SKM-1 (cell line): ENCODE measurements around the gene PROX1.

Experiments
- DNase-seq: peaks from one replicate; lab custom pipeline; 2025; ENCODE audit not compliant: unreplicated experiment; lab: John Stamatoyannopoulos, UW

Gene PROX1, protein sequence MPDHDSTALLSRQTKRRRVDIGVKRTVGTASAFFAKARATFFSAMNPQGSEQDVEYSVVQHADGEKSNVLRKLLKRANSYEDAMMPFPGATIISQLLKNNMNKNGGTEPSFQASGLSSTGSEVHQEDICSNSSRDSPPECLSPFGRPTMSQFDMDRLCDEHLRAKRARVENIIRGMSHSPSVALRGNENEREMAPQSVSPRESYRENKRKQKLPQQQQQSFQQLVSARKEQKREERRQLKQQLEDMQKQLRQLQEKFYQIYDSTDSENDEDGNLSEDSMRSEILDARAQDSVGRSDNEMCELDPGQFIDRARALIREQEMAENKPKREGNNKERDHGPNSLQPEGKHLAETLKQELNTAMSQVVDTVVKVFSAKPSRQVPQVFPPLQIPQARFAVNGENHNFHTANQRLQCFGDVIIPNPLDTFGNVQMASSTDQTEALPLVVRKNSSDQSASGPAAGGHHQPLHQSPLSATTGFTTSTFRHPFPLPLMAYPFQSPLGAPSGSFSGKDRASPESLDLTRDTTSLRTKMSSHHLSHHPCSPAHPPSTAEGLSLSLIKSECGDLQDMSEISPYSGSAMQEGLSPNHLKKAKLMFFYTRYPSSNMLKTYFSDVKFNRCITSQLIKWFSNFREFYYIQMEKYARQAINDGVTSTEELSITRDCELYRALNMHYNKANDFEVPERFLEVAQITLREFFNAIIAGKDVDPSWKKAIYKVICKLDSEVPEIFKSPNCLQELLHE

DNA sequence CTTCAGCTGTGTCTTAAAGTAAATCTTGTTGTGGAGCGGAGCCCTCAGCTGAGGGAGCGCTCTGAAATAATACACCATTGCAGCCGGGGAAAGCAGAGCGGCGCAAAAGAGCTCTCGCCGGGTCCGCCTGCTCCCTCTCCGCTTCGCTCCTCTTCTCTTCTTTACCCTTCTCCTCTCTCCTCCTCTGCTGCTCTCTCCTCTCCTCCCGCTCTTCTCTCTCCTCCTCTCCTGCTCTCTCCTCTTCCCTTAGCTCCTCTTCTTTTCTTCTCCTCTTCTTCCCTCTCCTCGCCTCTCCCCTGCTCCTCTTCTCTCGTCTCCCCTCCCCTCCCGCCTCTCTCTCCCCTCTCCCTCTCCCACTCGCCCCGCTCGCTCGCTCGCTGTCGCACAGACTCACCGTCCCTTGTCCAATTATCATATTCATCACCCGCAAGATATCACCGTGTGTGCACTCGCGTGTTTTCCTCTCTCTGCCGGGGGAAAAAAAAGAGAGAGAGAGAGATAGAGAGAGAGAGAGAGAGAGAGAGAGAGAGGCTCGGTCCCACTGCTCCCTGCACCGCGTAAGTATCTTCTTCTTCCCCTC is at the start of gene PROX1:
PROX1 (plus strand) TSS at position 47 of the 580 bp plus-strand sequence. CDS start 8,563 bp downstream, outside the sequence.
- DNase-seq, result peak; percentile 29

DNA sequence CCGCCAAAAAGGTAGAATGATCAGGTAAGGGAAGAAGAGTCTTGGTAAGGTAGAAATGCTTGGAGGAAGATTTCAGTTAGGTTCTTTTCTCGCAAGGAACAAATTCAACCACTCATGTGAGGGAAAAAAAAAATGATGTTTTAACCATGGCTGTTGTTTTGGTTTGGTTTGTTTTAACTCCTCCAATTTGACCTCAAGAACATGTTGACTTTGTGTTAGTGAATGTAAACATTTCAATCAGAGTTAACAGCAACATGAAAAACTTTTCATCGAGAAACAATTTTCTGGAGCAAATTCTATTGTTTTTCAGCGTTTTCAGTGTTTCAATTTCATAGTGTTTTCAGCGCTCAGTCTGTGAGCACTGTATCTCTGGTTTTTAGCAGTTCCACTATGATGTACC is 49.0 kb upstream of the PROX1 start:
- DNase-seq, result no peak

DNA sequence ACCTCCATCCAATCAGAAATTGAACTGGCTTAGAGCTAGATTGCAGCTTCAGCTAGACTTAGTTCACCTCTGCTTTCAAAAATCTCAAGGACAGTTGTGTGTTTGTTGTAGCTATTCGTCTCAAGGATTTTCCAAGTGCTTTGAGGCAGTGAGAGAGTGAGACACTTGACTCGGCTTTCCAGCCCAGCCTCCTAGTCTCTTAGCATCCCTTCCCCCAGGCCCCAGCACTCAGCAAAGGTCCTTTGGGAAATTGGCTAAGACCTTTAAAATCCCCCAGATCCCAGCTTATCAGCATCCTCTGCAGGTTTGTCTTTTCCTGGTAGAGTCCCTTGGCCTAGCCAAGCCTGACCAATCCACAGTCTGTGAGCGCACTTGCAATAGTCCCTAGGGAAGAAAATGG is 47.9 kb upstream of the PROX1 start:
- no peak for DNase-seq

DNA sequence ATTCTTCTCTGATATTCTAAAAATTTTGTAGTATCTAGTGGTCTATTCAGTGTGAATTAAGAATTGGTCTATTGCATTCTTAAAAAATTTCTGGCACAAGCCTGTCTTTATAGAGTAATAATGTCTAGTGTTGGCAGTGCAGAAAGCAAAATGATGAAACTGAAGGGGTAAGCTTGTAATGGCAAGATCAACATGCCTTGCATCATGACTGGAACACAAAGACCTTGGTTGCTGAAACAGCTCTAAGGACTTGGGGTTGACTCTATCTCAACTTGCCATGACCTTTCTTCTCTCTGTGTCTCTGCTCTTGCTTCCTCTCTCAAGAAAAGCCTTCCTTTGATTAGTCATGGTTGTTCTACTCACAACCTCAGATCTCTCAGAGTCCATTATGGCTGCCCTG is 46.8 kb upstream of the PROX1 start:
- no peak for DNase-seq

DNA sequence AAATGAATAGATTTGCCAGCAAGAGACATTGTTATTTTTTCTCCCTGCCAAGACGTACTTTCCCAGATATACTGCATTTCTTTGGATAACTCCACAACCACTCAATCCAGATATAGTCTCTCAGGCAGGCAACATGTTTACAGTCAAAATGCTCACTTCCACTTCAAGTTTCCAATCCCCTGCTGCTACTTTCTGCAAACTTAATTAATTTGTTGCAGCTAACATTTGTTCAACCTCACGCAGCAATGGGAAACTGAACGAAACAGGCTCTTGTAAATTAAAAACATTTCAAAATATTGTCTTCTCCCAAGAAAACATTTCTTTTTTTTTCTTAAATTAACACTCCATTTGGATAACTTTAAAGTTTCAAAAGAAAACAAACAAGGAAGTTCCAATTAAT is 45.7 kb upstream of the PROX1 start:
- no peak for DNase-seq

DNA sequence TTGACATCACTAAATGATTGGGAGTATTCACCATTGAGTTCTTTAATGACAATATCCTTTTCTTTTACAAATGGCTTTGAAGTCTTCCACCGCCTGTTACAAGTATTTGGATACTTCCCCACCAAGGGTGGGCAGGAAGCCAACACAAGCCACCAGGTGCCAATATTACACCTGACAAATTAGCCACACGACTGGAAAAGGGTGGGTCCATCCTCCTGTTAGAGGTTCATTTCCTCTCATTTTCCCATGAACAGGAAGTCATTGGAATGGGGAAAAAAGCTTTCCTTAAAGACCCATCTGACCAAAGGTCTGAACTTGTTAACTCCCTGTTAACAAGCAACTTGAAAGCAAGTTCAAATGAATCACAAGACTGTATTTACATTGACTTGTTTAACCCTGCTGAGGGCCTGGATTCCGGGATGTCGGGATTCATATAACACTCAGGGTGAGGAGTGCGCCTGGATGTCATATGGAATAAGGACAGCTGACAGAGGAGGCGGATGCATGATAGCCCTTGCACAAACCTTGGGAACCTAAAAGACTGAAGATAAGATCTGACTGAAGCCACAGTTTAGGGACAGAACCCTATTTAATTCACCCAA is 40.5 kb upstream of the PROX1 start:
- no peak for DNase-seq

DNA sequence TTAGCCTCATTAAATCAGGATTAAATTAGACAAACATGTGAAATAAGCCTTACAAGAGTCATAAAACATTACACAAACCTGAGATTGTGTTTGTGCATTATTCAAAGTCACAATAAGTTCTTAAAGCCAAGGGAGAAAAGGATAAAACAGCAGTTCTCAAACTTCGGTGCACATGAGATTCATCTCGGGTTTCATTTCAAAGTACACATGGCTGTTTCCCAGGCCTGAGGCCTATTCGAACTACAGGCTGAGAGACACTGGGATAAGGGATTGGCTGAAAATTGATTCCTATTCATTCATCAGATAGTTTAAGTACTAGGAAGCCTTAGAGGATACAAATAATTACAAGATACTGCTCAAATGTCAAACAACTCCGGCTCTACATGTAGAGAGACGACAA is 35.9 kb upstream of the PROX1 start:
- DNase-seq, result no peak

DNA sequence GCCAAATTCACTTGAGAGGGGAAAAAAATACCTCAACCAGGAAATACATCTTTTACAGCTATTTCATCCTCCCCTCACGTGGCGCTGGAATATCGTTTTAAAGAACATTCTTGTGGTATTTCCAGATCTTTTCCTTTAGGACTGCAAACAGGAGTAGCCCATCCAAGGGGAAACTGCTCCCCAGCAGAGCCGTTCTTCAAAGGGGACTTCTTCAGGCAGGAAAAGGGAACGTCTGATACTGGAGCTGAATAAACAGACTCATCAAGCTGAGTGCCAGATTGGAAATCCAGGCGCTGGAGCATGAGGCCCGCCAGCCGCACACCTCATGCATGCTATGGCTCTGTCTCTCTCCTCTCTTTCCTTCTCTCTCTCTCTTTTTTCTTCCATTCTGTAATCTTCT is 34.0 kb upstream of the PROX1 start:
- no peak for DNase-seq

DNA sequence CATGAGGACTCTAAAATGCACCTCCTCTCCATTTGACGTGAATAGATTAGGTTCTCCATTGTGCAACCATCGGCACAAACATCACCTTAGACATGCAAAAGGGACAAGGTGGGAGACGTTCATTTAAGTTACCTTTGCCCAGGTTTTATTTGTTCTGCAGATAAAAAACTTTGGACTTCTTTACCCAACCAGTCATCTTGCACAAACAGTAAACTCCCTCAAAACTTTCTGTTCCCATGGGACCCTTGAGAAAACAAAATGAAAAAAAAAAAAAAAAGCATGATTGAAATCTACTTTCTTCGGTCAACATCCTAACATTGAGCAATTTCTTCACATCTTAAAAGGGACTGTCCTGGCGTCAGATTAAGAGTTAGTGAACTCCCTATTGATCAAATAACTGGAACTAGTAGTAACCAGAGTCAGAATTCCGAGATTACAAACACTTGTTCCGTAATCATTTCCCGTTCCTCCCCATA is 31.4 kb upstream of the PROX1 start:
- DNase-seq, result no peak

DNA sequence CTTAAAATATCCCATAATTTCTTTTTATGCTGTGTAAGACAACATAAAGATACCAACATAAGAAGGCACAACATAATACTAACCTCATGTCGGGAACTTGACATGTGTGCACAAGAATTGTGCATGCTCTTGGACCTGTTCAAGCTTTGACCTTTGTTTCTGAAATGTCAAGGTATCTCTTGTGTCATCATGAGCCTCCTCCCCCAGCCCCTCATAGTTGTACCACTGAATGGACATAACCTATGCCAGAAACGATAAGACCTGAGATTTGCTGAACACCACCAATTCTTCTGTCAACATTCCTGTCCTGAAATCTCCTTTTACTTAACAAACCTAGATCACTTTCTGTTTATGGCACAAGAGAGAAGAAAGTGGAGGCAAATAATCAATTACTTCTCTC is 29.4 kb upstream of the PROX1 start:
- DNase-seq, result no peak

DNA sequence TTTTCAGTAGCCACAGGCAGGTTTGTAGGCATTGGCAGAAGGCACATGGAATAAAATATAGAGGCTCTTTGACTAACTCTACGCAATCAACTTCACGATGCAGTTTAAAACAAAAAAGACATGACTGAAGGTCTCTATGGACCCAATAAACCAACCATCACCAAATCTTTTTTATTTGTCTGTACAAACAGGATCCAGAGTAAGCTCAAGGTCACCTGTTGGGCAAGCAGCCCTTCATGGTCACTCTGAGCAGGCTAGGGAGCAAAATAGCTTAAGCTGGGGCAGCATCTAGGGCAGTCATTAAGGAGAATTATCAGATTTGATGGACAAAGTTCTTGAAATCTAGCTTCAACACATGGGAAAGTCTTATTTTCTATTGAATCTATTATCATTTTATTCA is 26.8 kb upstream of the PROX1 start:
- no peak for DNase-seq

DNA sequence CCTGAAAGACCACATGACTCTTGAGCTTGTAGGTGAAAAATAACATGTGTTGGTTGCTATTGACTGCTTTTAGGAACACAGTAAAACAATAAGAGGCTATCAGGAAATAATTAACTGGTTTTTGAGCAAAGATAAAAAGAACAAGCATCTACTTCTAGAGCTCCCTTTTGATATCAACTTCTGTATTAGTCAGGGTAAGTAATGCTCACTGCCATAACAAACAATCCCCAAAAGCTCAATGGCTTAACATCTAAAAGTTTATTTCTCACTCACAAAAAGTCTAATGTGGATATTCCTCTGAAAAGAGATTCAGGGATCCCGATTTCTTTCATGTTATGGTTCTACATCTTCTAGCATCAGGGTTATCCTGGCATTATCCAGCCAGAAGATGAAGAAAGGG is 25.3 kb upstream of the PROX1 start:
- DNase-seq, result no peak

DNA sequence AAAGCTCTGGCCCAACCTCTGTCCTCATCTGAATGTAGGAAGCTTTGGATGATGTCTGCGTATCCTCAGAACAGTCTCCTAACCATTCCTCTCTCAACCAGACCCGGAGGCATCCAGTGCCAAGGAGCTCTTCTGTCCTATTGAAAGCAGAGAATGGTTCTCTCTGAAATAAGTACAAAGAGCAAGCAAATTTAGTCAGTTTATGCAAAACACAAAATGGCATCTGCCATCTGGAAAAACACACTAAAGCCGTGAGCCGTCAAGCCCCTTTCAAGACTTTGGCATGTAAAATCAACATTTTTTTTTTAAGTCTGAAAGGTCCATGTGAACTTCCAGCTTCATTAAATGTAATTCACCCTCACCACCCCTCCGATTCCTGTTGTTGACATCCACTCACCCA is 21.7 kb upstream of the PROX1 start:
- no peak for DNase-seq

DNA sequence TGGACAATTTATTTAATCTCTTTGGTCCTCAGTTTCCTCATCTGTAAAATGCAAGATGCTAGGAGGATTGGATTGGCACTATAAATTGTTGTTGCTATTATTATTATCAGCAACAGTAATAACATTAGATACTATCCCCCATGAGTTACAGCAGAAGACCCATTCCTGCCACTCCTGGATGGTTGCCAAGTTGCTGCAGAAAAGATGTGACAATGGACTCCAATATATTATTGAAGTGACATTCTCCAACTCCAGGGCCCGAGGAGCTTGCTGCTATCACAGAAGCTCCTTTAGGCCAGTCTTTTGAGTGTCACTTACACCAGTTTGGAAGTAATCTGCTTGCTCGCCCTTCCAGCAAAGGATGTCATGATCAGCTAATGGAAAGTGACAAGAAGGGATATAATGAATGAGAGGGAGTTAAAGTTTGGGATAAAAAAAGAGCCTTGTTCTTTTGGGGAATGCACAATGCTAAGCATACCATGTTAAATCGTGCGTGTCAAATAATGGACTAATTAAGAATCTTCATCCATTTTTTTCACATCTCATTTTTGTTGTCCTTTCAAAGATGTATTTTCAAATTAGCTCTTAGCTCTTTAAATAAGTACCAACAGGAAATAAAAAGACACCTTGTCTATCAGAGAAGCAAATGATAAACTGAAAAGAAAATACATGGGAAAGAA is 19.5 kb upstream of the PROX1 start:
- no peak for DNase-seq

DNA sequence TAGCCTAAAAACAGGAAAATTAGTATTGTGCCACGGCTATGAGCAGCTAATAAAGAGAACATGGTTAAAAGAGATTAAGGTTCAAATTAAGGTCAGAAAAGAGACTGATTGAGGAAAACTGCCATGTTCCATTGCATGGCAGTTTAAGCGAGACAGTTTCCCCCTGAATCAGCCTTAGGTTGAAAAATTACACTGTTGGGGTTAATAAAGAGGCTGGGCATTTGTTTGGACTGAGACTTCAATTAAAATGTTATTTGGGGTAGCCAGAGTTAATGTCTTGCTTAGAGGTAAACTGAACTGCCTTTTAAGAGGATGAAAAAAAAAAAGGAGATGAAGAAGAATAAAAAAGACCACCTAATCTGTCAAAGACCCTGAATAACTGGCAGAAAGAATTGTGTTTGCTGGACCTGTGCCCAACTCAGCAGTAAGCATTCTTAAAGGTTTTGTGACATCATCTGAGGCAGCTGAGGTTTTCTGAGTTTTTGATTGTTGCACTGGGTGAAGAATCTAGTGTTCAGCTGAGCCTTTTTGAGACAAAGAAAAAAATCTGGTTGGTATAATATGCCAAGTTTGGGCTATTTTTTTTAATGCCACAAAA is 17.7 kb upstream of the PROX1 start:
- no peak for DNase-seq

DNA sequence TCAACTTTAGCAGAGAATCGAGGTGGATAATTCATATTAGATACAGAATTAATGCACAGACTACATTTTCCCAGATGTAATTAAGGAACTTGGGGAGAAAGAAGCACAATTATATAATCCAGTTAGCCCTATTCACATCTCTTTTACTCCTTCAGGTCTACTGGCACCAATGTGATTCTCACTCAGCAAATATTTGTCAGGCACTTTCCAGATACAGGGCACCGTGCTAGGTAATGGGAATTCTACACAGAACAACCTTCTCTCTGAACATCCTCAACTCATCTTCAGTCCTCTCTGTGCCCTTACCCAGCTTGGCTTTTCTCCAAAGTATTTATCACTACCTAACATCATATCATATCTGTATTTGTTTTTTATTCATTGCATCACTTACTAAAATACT is 15.6 kb upstream of the PROX1 start:
- DNase-seq, result no peak

DNA sequence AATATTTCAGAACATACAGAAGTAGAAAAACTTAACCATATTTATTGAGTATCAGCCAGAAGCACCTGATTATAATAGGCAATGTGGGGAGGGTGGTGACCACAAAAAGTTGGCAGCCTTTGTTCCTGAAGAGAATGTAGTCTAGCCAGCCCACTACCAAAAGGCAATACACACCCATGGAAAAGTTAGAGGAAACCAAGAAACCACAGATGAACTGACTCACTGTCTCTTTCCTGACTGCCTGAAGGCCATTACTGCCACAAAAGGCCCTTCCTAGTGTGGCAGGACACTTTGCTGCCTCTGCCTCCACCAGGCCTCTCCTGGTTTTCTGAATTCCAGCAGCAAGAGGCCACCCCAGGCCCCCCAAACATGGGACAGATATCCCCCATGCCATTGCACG is 14.6 kb upstream of the PROX1 start:
- no peak for DNase-seq

DNA sequence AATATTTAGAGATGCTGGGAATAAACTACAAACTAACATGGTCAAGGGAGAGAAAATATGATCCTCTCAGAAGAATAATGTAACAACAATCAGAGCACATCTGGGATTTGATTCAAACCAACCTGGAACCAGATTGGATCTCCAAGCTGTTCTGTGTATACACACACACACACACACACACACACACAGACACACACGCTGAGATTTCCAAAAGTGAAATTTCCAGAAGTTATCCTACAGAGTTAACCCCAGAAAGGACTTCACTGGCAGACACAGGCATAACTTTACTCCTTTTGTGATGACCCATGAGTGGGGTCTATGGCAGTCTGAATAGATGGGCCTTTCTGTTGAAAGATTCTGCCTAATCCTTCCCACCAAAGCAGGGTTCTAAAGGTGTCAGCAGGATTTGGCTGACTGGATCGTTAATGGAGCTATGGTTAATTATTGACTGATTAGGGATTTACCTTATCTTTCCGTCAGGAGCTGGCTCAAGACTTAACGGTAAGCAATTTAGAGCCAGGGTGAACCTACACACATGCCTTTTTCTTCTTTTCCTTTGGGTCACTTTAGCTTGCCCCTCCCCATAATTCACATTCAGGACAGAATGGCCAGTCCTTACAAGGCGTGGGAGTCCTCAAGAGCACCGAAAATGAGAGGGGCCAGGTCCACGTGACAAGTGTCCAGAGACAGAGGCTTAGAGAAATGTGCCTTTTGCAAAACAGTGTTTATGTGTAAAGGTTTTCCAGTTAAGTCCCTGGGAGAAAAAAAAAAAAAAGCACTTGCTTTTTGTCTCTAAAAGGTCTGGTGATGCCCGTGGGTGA is 10.9 kb upstream of the PROX1 start:
- no peak for DNase-seq

DNA sequence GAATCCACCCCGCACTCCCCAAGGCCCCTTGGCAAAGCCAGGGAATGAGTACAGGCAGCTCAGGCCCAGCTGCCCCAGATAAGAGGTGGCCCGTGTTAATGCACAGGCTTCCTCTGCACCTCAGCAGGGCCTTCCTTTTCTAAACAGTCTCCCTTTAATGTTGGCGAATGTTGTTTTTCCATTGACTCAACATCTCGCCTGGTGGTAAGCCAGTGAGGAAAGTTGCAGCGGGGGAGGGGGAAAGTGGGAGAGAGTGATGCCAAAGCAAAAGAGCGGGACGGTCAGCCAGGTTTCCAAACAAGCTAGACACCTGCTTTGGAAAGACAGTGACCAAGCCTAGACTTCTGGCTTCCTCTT is 10.3 kb upstream of the PROX1 start:
- DNase-seq, result no peak

DNA sequence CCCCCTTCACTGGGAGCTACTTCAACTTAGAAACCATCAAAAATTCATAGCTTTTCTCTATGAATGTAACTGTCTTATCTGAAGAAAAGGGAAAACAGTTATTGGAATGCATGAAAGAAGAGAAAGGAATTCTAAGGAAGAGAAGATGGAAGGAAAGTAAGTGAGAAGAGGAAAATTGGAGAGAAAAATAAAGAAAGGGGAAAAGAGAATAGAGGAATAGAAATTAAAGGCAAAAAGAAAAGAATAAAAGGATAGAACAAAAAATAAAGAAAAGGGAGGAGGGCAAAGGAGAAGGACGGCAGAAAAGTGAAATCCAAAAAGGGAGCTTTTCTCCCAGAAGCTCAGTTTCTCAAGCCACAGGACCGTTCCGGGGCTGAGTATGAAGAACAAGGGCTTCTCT is 9.9 kb upstream of the PROX1 start:
- DNase-seq, result no peak
